Stimulated activated CD4-positive, alpha-beta T cell treated with anti-CD3 and anti-CD28 coated beads, TNF-alpha, amount 100 ng/mL, for 24 hours (primary cell): ENCODE measurements around the gene TMEM179.
"Not testable (repeated sequence)": the region's sequence is repeated elsewhere in the genome, so short reads cannot be mapped to it uniquely, and the experiment has no call there.

ENCODE experiments used
- DNase-seq, 3 experiments: peaks; one replicate each; pipeline ENCODE4 v3.0.0-alpha.2; 2020; ENCODE audit warnings: low read depth in 3 of 3

TMEM179 gene

DNA sequence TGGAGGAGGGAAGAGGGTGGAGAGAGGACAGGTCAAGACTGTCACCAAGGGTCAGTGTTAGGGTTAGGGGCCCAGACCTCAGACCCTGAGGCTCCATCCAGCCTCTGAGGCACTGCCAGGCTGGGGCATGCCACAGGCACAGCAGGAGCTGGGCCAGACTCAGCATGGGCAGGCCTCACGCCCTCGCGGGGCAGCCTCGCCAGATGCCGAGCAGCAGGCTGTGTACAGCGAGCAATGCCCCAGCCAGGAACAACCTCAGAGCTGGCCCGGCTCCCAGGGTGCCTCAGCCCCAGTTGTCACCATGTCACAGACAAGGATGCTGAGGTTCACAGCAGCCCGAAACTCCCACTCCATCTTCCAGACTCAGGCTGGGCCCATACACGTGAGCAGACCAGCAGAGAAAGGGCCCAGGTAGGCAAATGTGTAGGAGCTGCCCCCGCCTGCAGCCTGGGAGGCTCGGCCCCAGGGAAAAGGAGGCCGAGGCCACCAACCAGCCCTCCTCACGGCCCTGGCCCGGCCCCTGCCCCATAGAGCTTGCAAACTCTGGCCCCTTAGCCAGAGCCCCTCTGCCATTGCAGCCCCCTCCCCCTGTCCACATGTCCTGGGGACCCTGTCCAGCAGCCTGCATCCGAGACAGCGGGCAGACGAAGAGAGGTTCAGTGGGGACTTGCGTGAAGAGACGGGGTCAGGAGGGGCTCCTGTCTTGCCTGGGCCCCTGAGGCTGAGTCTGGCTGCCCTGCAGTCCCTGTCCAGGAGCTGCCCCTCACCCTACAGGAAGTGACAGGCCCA is 17.5 kb downstream of the TMEM179 start:
- no peak for DNase-seq

- no peak for DNase-seq
These were observed 18.4 kb downstream of the TMEM179 start for GRCh38 chr14:104585966-104586697.

- no peak for DNase-seq
These were observed 20.0 kb downstream of the TMEM179 start for GRCh38 chr14:104584557-104584956.

DNA sequence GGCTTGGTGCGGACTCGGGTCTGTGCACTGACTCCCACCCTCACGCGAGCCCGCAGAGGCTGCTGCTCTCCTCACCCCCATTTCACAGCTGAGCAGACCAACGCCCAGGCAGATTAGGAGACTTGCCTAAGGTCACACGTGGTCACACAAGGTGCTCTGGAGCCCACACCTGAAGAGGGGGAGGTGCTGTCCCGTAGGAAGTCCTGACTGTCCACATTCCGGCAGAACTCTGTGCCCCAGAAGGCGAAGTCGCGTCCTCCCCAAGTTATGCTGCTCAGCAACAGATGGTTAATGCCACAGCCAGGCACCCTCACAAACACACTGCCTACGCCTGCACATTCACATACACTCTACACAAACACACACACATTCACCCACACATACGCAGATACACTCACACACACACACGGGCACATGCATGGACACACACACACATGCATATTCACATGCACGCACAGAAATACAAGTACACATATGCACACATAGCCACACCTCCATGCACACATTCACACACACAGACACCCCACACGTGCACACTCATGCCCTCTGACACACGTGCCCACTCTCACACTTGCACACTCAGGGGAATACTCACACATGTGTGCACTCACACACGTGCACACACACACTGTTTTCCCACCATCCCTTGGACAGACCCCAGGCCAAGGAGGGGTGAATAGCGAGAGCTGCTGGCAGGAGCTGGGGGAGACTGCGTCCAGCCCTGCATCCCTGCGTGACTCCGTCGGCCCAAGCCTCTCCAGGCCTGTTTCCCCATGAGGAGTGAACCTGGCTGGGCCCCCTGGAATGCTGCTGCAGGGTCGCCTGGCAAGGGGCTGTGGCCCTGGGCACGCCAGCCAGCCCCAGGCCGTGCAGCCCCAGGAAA is 20.9 kb downstream of the TMEM179 start:
- DNase-seq: no peak

- no peak for DNase-seq
These were observed 21.9 kb downstream of the TMEM179 start for GRCh38 chr14:104582662-104583061.

DNA sequence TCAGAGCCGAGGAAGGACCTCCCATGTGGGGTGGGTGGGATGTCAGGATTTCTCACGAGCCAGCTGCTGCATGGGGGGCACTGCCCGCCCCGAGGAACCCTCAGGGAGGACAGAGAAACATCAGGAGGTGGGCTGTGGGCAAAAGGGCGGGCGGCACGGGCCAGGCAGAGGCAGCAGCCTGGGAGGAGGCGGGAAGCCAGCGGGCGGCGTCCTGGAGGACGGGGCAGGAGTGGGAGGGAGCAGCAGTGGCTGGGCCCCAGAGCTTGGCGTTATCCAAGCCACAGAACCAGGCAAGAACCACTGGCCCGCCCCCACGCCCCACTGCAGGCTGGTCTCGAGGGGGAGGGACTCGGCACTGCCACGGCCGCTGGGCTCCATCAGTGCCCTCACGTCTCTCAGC is 22.6 kb downstream of the TMEM179 start:
- no peak for DNase-seq

GRCh38 chr14:104581521-104581920 is 23.1 kb downstream of the TMEM179 start:
- DNase-seq: no peak

DNA sequence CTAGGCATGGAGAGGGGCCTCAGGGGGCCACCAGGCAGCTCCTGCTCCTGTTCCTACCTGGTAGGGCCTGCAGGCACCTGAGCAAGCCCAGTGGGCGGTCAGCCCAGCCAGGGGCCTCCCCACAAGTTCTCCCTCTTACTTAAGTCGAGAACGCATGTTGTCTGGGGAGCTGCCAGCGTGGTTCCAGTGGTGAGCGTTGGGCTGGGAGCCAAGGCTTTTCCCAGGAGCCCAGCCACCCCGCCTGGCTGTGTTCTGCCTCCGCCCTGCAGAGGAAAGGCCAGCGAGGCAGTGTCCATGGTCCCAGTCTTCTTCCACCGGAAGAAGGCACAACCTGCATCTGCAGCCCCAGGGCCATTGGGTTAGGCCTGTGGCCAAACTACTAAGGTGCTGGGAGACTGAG is 23.6 kb downstream of the TMEM179 start:
- no peak for DNase-seq

- not testable (repeated sequence) for DNase-seq
These were observed 24.6 kb downstream of the TMEM179 start for GRCh38 chr14:104579939-104580338.

- DNase-seq: no peak
These were observed 25.1 kb downstream of the TMEM179 start, which contains the start of gene C14orf180 for GRCh38 chr14:104579507-104579906. TSS of gene C14orf180 (plus strand) at chr14:104579764. CDS start at chr14:104586431, 6,667 bp downstream.

GRCh38 chr14:104578321-104578720 is 26.3 kb downstream of the TMEM179 start:
- DNase-seq: no peak

DNA sequence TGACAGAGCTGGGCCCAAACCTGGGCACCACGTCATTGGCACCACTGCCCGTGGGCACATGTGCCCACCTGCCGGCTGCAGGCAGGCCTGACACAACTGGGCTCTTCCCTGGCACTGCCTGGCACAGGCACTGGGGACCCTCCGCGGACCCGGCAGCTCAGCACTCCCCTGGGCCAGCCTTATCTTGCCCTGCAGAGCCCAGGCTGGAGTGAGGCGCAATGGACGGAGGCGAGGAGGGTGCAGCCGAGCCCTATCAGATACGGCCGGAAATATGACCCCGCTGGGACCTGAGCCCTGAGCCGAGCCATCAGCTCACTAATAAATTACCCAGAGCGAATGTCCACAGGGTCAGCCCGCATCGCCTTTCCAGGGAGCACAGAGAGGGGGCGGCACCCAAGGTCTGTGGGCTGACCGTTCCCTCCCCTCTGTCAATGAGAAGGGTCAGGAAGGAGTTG is 26.7 kb downstream of the TMEM179 start:
- no peak for DNase-seq

GRCh38 chr14:104577426-104577825 is 27.1 kb downstream of the TMEM179 start:
- DNase-seq: no peak

GRCh38 chr14:104576970-104577332 is 27.6 kb downstream of the TMEM179 start:
- DNase-seq: no peak

DNA sequence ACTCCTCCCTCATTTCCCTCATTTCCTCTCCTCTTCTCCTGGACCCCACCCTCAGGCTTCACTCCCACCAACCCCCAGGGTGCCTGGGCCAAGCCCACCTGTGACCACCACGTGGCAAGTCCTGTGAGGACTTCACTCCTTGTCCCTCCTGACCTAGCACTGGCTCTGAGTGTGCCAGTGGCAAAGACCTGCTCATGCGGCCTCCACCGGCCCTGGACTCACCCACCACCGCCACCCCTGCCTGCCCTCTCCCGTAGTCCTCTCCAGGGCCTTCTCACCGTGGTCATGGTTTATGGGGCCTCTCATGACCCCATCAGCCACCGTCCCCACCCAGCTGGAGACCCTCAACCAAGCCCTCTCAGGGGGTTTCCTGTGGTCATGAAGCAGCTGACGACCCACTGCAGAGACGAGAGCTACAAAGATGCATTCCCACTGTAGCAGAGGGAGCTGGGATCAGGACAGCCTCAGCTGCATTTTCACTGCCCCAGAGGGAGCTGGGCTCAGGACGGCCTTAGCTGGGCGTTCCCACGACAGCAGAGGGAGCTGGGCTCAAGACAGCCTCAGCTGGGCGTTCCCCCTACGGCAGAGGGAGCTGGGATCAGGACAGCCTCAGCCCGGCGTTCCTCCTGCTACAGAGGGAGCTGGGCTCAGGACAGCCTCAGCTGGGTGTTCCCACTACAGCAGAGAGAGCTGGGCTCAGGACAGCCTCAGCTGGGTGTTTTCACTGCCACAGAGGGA is 28.2 kb downstream of the TMEM179 start:
- DNase-seq: no peak

DNA sequence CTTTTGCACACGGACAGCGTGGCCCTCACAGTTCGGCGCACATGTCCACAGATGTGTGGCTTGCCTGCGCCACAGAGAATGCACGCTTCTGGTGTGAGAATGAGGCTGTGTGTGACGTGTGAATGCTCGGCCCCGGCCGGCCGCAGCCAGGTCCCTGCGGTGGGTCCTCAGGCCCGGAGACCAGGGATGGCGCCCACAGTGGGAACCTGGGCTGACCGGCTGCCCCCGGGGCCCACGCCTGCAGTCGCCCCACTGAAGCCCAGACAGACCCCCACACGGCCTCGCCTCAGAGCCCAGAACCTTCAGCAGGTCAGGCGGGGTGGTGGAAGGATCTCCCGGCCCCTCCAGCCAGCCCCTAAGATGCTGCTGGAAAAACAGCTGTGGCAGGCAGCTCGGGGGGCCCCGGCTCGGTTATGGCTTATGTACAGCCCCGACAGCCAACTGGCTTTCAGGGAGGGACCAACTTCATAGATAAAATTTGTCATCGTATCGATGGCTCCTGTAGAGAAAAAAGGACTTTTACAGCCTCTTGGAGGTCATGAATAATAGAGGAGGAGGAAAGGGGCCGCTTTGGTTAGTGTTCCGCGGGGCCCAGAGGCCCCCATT is 29.5 kb downstream of the TMEM179 start:
- no peak for DNase-seq

DNA sequence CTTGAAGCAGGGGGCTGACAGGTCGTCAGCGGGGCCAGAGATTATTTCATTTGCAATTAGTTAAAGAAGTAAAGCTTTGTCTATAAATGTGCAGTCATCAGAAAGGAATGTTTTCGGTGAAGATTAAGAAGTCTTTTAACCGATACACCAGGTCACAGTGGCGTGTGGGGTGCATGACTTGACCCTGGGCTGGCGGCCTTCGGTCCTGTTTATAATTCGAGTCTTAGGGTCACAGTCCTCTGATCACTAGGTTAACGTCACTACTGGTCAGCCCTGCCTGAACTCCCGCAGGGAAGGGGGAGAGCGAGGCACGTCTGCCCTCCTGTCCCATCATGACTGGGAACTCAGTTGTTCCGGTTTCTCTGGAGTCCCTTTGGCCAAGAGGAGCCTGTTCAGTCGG is 30.0 kb downstream of the TMEM179 start:
- DNase-seq: no peak

GRCh38 chr14:104573930-104574329 is 30.6 kb downstream of the TMEM179 start:
- DNase-seq: no peak

GRCh38 chr14:104572668-104573067 is 31.9 kb downstream of the TMEM179 start:
- no peak for DNase-seq

DNA sequence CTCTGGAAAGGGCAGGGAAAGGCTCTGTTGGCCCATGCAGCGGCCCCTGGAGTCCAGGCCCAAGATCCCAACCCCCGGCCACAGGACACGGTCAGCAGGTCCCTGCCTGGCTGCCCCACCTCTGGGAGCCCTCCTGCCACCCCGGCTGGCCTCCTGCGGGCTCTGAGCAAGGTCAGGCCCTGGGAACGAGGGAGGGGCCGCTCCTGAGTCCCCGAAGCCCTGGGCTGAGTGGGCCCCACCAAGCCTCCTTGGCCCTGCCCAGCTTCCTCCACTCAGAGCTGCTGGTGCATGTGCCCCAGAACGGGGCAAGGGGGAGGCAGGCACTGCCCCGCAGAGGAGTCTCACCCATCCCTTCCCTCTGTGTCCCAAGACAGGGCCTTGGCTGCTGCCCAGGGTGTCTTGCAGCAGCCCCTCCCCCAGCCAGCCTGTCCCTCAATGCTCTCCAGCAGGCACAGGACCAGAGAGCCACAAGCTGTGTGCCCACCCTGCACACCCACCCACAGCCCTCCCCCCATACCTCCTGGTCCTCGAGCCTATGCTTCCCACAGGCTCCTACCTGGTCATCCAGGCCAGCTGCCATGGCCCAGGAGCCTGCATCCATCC is 32.4 kb downstream of the TMEM179 start:
- no peak for DNase-seq

DNA sequence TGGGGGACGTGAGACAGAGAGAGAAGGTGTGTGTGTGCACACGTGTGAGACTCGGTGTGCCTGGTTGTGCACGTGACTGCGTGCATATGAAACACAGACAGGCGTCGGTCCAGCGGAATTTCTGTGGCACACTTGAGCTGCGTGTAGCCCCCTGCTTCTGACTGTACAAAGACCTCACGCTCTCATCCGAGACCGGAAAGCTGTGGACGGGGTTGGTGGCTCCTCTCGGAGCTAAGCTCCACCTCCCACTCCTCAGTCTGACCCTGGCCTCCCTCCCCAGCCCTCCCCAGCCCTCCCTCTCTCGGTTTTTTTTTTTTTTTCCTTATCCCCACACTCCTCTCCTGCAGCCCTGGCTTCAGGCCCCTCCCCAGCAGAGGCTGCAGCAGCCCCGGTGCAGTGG is 33.3 kb downstream of the TMEM179 start:
- DNase-seq: no peak
